ENCODE results near the gene GJA3.

DNA sequence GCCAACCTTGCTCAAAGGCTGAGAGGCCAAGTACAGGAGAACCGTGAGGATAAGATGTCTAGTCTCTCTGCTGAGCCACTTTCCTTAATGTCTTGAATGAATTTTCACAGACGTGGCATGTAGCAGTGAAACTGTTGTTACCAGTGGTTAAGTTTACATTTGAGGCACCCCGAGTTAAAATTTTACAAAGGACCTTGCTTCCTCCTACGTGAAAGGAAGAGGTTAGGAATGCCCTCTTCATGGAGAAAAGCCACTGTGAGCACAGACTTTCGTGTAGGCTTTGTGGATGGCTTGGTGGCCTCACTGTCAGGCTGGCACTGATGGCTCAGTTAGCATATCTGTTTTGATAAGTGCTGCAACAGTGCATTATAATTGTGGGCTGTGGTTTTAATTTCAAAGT is 29.2 kb upstream of the GJA3 start:
- TF ChIP-seq, protein P1, sequence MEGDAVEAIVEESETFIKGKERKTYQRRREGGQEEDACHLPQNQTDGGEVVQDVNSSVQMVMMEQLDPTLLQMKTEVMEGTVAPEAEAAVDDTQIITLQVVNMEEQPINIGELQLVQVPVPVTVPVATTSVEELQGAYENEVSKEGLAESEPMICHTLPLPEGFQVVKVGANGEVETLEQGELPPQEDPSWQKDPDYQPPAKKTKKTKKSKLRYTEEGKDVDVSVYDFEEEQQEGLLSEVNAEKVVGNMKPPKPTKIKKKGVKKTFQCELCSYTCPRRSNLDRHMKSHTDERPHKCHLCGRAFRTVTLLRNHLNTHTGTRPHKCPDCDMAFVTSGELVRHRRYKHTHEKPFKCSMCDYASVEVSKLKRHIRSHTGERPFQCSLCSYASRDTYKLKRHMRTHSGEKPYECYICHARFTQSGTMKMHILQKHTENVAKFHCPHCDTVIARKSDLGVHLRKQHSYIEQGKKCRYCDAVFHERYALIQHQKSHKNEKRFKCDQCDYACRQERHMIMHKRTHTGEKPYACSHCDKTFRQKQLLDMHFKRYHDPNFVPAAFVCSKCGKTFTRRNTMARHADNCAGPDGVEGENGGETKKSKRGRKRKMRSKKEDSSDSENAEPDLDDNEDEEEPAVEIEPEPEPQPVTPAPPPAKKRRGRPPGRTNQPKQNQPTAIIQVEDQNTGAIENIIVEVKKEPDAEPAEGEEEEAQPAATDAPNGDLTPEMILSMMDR (IDR thresholded peaks at IDR 0.05; ENCODE audit: borderline replicate concordance, extremely low read depth, low read length, poor library complexity, severe bottlenecking): no peak
- TF ChIP-seq EZH2 (IDR thresholded peaks at IDR 0.05; ENCODE audit: borderline replicate concordance, low read depth, low read length, severe bottlenecking): no peak
